ENCODE measurements around the gene HPN. TPM values are rescaled to one million over a fixed set of nuclear protein-coding genes. Genes with fewer than 3 reads are reported as not detected.

Gene HPN
- total and polyA plus RNA-seq, 10 of the 15 experiments (the other 5 are each of a cell fraction or from before 2014, with no cell fraction given) = 0.21 to 0.35 TPM; not detected in 8

DNA sequence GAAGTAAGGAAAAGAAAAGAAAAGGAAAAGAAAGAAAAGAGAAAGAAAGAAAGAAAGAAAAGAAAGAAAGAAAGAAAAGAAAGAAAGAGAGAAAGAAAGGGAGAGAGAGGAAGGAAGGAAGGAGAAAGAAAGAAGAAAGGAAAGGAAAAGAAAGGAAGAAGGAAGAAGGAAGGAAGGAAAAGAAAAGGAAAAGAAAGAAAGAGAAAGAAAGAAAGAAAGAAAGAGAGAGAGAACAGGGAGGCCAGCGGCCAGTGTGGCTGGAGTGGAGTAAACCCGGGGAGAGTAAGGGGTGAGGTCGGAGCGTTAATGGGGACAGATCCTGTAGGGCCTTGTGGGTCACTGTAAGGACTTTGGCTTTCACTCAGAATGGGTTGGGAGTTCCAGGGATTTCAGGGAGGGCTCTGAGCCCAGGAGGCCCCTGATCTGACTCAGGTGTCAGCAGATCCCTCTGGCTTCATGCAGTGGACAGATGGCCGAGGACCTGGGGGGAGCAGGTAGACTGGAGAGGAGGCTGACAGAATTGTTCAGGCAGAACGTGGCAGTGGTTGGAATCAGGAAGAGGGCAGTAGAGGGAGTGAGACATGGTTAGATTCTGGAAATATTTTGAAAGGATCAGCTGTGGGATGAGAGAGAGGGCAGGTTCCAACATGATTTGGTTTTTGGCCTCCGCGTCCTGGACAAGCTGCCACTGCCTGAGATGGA is 54.3 kb downstream of the HPN start:
- no peaks in the 10 kb centered on the region for H3K9me3 ChIP-seq (replicated peaks; ENCODE audit: control insufficient read depth, insufficient read depth, low read length)
- no TSS peak for BruUV-seq (replicated peaks)
- RAD21 ChIA-PET (ENCODE audit: unreplicated experiment) = interaction anchor here (0.8 kb wide), 1 partner anchor 40 kb away, joined by 3 read pairs; no protein-coding TSS in a partner anchor
- POLR2A ChIA-PET = no interaction called here
- in situ Hi-C loops (cut with MboI) (no loop called here), intact Hi-C loops (cut with micrococcal nuclease; ENCODE audit: unreplicated experiment) (no loop called here)
- H3K9ac ChIP-seq (ENCODE audit: control insufficient read depth, insufficient read depth, low read length) = no peak overlapping the region
- H3K79me2 ChIP-seq (ENCODE audit: control insufficient read depth, insufficient read depth, low read length) = no peaks in the 10 kb centered on the region
- DNase-seq (ENCODE audit: low read depth, low spot score) (no peak), FAIRE-seq (no peak), ATAC-seq (no peak)
- no peaks in the 10 kb centered on the region; a peak in 1 of 4 replicates for H3K27me3 ChIP-seq (replicated peaks in 1 of 2; ENCODE audit: control insufficient read depth in 2 of 2, insufficient read depth in 2 of 2, low read length in 1 of 2)
- no peak overlapping the region for H3K4me3 ChIP-seq
- H3K27ac ChIP-seq (ENCODE audit: control insufficient read depth, insufficient read depth) = no peak overlapping the region
- H2AFZ ChIP-seq (ENCODE audit: control insufficient read depth, low read depth, low read length) = no peak overlapping the region
- H3K36me3 ChIP-seq (ENCODE audit: control insufficient read depth in 2 of 2, insufficient read depth in 2 of 2, low read length in 1 of 2) = no peaks in the 10 kb centered on the region
- SMC1A ChIA-PET (ENCODE audit: uncharacterized antibody, unreplicated experiment) = no interaction called here
- no peaks in the 10 kb centered on the region for H3K4me1 ChIP-seq (ENCODE audit: control insufficient read depth, insufficient read depth, low read length)
- no peak overlapping the region for H3K4me2 ChIP-seq (ENCODE audit: control insufficient read depth, insufficient read depth)
- no peak for TF ChIP-seq NR2F1 (conservative IDR thresholded peaks at IDR 0.05)
- TF ChIP-seq, protein P1, sequence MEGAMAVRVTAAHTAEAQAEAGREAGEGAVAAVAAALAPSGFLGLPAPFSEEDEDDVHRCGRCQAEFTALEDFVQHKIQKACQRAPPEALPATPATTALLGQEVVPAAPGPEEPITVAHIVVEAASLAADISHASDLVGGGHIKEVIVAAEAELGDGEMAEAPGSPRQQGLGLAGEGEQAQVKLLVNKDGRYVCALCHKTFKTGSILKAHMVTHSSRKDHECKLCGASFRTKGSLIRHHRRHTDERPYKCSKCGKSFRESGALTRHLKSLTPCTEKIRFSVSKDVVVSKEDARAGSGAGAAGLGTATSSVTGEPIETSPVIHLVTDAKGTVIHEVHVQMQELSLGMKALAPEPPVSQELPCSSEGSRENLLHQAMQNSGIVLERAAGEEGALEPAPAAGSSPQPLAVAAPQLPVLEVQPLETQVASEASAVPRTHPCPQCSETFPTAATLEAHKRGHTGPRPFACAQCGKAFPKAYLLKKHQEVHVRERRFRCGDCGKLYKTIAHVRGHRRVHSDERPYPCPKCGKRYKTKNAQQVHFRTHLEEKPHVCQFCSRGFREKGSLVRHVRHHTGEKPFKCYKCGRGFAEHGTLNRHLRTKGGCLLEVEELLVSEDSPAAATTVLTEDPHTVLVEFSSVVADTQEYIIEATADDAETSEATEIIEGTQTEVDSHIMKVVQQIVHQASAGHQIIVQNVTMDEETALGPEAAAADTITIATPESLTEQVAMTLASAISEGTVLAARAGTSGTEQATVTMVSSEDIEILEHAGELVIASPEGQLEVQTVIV (IDR thresholded peaks at IDR 0.05; ENCODE audit: borderline replicate concordance, partially characterized antibody) = no peak
- TF ChIP-seq YBX1 (IDR thresholded peaks at IDR 0.05) = no peak
- TF ChIP-seq NRF1 (conservative IDR thresholded peaks at IDR 0.05; ENCODE audit: low read depth, low read length) = no peak
- no peak for TF ChIP-seq WRNIP1 (IDR thresholded peaks at IDR 0.05; ENCODE audit: borderline replicate concordance, low read depth, low read length)
- TF ChIP-seq, protein P2, sequence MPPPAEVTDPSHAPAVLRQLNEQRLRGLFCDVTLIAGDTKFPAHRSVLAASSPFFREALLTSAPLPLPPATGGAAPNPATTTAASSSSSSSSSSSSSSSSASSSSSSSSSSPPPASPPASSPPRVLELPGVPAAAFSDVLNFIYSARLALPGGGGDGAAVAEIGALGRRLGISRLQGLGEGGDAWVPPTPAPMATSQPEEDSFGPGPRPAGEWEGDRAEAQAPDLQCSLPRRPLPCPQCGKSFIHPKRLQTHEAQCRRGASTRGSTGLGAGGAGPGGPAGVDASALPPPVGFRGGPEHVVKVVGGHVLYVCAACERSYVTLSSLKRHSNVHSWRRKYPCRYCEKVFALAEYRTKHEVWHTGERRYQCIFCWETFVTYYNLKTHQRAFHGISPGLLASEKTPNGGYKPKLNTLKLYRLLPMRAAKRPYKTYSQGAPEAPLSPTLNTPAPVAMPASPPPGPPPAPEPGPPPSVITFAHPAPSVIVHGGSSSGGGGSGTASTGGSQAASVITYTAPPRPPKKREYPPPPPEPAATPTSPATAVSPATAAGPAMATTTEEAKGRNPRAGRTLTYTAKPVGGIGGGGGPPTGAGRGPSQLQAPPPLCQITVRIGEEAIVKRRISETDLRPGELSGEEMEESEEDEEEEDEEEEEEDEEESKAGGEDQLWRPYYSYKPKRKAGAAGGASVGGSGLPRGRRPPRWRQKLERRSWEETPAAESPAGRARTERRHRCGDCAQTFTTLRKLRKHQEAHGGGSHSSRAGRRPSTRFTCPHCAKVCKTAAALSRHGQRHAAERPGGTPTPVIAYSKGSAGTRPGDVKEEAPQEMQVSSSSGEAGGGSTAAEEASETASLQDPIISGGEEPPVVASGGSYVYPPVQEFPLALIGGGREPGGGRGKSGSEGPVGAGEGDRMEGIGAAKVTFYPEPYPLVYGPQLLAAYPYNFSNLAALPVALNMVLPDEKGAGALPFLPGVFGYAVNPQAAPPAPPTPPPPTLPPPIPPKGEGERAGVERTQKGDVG (CRISPR knock-in tag; IDR thresholded peaks at IDR 0.05) = no peak
- TF ChIP-seq BMI1 (IDR thresholded peaks at IDR 0.05; ENCODE audit: borderline replicate concordance) = no peak
- TF ChIP-seq RUNX3 (IDR thresholded peaks at IDR 0.05; ENCODE audit: low read length) = no peak
- TF ChIP-seq BRCA1 (IDR thresholded peaks at IDR 0.05; ENCODE audit: low read depth, low read length) = no peak
- TF ChIP-seq, protein P3, sequence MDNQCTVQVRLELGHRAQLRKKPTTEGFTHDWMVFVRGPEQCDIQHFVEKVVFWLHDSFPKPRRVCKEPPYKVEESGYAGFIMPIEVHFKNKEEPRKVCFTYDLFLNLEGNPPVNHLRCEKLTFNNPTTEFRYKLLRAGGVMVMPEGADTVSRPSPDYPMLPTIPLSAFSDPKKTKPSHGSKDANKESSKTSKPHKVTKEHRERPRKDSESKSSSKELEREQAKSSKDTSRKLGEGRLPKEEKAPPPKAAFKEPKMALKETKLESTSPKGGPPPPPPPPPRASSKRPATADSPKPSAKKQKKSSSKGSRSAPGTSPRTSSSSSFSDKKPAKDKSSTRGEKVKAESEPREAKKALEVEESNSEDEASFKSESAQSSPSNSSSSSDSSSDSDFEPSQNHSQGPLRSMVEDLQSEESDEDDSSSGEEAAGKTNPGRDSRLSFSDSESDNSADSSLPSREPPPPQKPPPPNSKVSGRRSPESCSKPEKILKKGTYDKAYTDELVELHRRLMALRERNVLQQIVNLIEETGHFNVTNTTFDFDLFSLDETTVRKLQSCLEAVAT (IDR thresholded peaks at IDR 0.05) = no peak
- no peak for TF ChIP-seq EGR1 (IDR thresholded peaks at IDR 0.05; ENCODE audit: borderline replicate concordance in 1 of 2, low read depth in 2 of 2, low read length in 2 of 2)
- WGBS (ENCODE audit: insufficient coverage, insufficient replicate concordance, low lambda C conversion rate, missing lambda C conversion rate) = 42% methylated on average over 8 of the region's 8 CpGs
- CTCF ChIA-PET = interaction anchor here (1.4 kb wide), 1 partner anchor 29 kb away, joined by 4 read pairs; no protein-coding TSS in a partner anchor
- H4K20me1 ChIP-seq (ENCODE audit: control insufficient read depth, insufficient read depth) = no peaks in the 10 kb centered on the region
